ENCODE data around the gene TANC1. TPM values are rescaled to one million over a fixed set of nuclear protein-coding genes. Genes with fewer than 3 reads are reported as not detected.

Gene TANC1
- total and polyA plus RNA-seq, 2 donors (not counting 3 experiments of a cell fraction or from before 2014, with no cell fraction given), result 58.9 to 99.4 TPM

- peaks cover 39 to 49% of the 10 kb centered on the region in 2 experiments for H3K36me3 ChIP-seq (ENCODE audit: control insufficient read depth in 2 of 2, extremely low read depth in 1 of 2, insufficient read depth in 2 of 2, low read length in 2 of 2)
- no peak for TF ChIP-seq MAX (IDR thresholded peaks at IDR 0.05; ENCODE audit: insufficient read depth, insufficient read length)
- no peak for TF ChIP-seq JUN (IDR thresholded peaks at IDR 0.05; ENCODE audit: borderline replicate concordance, insufficient read depth, insufficient read length, low read depth)
- TF ChIP-seq MYC (IDR thresholded peaks at IDR 0.05; ENCODE audit: low read depth, low read length), result no peak
- no peak for TF ChIP-seq FOS (IDR thresholded peaks at IDR 0.05; ENCODE audit: borderline replicate concordance, insufficient read depth, low read length)
- TF ChIP-seq EZH2 (IDR thresholded peaks at IDR 0.05; ENCODE audit: borderline replicate concordance, low read depth, low read length, severe bottlenecking), result no peak
- no peak for TF ChIP-seq GATA2 (IDR thresholded peaks at IDR 0.05; ENCODE audit: insufficient read depth, insufficient read length, low read depth, low read length)
- no peak for TF ChIP-seq POLR2AphosphoS5 (IDR thresholded peaks at IDR 0.05; ENCODE audit: insufficient read depth, low read depth, low read length)
- TF ChIP-seq CTCF (IDR thresholded peaks at IDR 0.05; ENCODE audit: extremely low read depth in 1 of 2, insufficient read depth in 1 of 2, low read depth in 1 of 2, low read length in 2 of 2), result no peak
- DNase-seq (ENCODE audit: low read depth, low spot score) (no peak), FAIRE-seq (no peak)
- intact Hi-C loops (cut with micrococcal nuclease) (loop anchor here (1.0 kb wide), 2 partner anchors 60 to 486 kb away; partner anchors contain the start of genes MARCHF7 and WDSUB1), dilution Hi-C loops (cut with MboI; ENCODE audit: extremely low pct_ligation_motif_present, low sequenced_read_pairs) (no loop called here)
- peaks cover 27% of the 10 kb centered on the region for H3K4me1 ChIP-seq (ENCODE audit: control insufficient read depth, extremely low read depth, insufficient read depth, low read length)
- H4K20me1 ChIP-seq (replicated peaks; ENCODE audit: control insufficient read depth, extremely low read depth, insufficient read depth, low read length), result no peaks in the 10 kb centered on the region
- H3K4me3 ChIP-seq (replicated peaks in 1 of 3; ENCODE audit: insufficient read depth in 1 of 3, low read depth in 1 of 3, low read length in 3 of 3), result no peak overlapping the region
- no TSS peak for BruUV-seq (replicated peaks)
- peak overlapping the region; percentile 20 for H3K9ac ChIP-seq (replicated peaks; ENCODE audit: extremely low read depth, insufficient read depth, low read length)
- no peaks in the 10 kb centered on the region for H3K9me1 ChIP-seq (replicated peaks; ENCODE audit: control insufficient read depth, extremely low read depth, insufficient read depth, low read length)
- H3K9me3 ChIP-seq (replicated peaks; ENCODE audit: control insufficient read depth, insufficient read depth, low read length), result no peaks in the 10 kb centered on the region
- ChIA-PET POLR2A (interaction anchor here (0.7 to 1.1 kb wide), 2 partner anchors 485 to 850 kb away, joined by 3 to 4 read pairs; partner anchors contain the start of gene MARCHF7), CTCF (interaction anchor here (0.6 to 1.3 kb wide), 3 partner anchors 20 to 713 kb away, joined by 3 read pairs; no protein-coding TSS in a partner anchor)
- no peak overlapping the region for H2AFZ ChIP-seq (ENCODE audit: low read depth, low read length)
- no peaks in the 10 kb centered on the region for H3K27me3 ChIP-seq (ENCODE audit: control insufficient read depth in 2 of 2, insufficient read depth in 2 of 2, low read length in 2 of 2)
- H3K27ac ChIP-seq (ENCODE audit: insufficient read depth, low read depth, low read length), result peak overlapping the region; percentile 78
- H3K4me2 ChIP-seq (ENCODE audit: insufficient read depth, low read length), result no peak overlapping the region
- no peaks in the 10 kb centered on the region for H3K79me2 ChIP-seq (ENCODE audit: control insufficient read depth, insufficient read depth, low read length)
Observed at GRCh38 chr2:159226608-159227385, 258.4 kb downstream of the TANC1 start.
